Testis (tissue), 2 donors: Measurements from ENCODE around the gene IRX2.

Source experiments
- POLR2A ChIP-seq: fragments of 450-650 bp; IDR thresholded peaks from one replicate; pipeline ENCODE4 v1.6.1; 2017; ENCODE audit warnings: antibody characterized with exemption, mild to moderate bottlenecking, moderate library complexity
- TF ChIP-seq, protein P1 (sequence below), 3 experiments: fragments of 450-650 bp in 2 of 3; fragments of 200-600 bp in 1 of 3; sonication (generic) in 1 of 3; IDR thresholded peaks; one replicate each; pipeline ENCODE4 v1.5.1; 2016 to 2019; ENCODE audit warnings: antibody characterized with exemption in 3 of 3, mild to moderate bottlenecking in 2 of 3, moderate library complexity in 1 of 3

DNA sequence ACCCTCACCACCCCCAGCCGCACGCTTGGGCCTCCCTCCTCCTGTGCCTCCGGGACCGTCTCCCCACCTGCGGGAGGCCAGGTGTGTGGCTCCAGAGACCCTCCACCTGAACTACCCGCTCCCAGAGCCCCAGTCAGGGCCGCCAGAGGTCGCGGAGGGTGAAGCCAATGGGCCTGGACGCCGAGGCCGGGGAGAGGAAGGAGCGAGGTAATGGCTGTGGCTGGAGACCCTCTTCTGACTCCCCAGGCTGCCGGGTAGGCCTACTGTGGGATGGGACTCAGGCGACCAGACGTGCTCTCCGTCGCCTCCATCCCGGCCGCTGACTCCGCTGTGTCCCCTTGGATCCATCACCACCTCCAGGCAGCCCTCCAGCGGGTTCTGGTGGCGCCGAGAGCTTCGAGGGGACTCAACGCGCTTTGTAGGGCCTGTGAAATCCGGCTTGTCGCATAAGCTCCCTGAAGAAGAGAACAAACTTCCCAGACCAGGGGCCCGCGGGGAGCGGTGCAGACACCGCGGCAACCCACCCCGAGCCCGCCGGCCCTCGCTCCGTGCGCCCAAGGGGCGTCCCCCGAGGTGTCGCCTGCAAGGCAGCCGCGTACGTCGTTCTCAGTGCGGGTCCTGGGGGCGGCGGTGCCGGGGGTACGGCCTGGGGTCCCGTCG lies 12.6 kb downstream of the IRX2 start:
- TF ChIP-seq, protein P1, sequence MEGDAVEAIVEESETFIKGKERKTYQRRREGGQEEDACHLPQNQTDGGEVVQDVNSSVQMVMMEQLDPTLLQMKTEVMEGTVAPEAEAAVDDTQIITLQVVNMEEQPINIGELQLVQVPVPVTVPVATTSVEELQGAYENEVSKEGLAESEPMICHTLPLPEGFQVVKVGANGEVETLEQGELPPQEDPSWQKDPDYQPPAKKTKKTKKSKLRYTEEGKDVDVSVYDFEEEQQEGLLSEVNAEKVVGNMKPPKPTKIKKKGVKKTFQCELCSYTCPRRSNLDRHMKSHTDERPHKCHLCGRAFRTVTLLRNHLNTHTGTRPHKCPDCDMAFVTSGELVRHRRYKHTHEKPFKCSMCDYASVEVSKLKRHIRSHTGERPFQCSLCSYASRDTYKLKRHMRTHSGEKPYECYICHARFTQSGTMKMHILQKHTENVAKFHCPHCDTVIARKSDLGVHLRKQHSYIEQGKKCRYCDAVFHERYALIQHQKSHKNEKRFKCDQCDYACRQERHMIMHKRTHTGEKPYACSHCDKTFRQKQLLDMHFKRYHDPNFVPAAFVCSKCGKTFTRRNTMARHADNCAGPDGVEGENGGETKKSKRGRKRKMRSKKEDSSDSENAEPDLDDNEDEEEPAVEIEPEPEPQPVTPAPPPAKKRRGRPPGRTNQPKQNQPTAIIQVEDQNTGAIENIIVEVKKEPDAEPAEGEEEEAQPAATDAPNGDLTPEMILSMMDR (IDR thresholded peaks at IDR 0.05), result no peak
- TF ChIP-seq POLR2A, result no peak
